GM12878 (cell line): ENCODE results near the gene TUBB. TPM values are rescaled to one million over a fixed set of nuclear protein-coding genes. Genes with fewer than 3 reads are reported as not detected.

Experiments
- BHLHE40 ChIP-seq, 2 experiments: fragments of 450-650 bp in 1 of 2; IDR thresholded peaks; 2 replicates each; pipeline ENCODE4 v1.6.1; 2011 to 2017; ENCODE audit warnings: low read depth in 2 of 2, borderline replicate concordance in 1 of 2, improper control_type of control experiment in 1 of 2, low read length in 1 of 2, mild to moderate bottlenecking in 1 of 2
- CTCF ChIP-seq, 3 experiments: IDR thresholded peaks in 2 of 3; conservative IDR thresholded peaks in 1 of 3; 2 replicates each; pipeline ENCODE4 v1.5.1; 2011; ENCODE audit warnings: low read depth in 3 of 3, low read length in 3 of 3, mild to moderate bottlenecking in 3 of 3, control low read depth in 2 of 3, moderate library complexity in 2 of 3, inconsistent platforms in 1 of 3, mixed read lengths in 1 of 3; ENCODE audit not compliant: control insufficient read depth in 2 of 3, insufficient read depth in 1 of 3; ENCODE audit errors: extremely low read depth in 1 of 3
- CUX1 ChIP-seq: IDR thresholded peaks from 2 replicates; pipeline ENCODE4 v1.6.1; 2012; ENCODE audit warnings: improper control_type of control experiment, low read depth, low read length; ENCODE audit not compliant: insufficient replicate concordance
- IRF3 ChIP-seq: fragments of 450-650 bp; IDR thresholded peaks from 2 replicates; pipeline ENCODE4 v1.6.1; 2014; ENCODE audit warnings: mild to moderate bottlenecking
- JUND ChIP-seq: IDR thresholded peaks from 2 replicates; pipeline ENCODE4 v1.6.1; 2012; ENCODE audit warnings: low read depth, mild to moderate bottlenecking, low read length, improper control_type of control experiment, moderate library complexity
- KAT2A ChIP-seq: conservative IDR thresholded peaks from 2 replicates; pipeline ENCODE4 v1.6.1; 2011; ENCODE audit warnings: low read depth, low read length; ENCODE audit not compliant: control insufficient read depth
- PAX5 ChIP-seq: IDR thresholded peaks from 2 replicates; pipeline ENCODE4 v1.6.1; 2011; ENCODE audit warnings: low read depth, low read length, borderline replicate concordance
- PKNOX1 ChIP-seq: fragments of 450-650 bp; IDR thresholded peaks from 2 replicates; pipeline ENCODE4 v1.6.1; 2016; ENCODE audit warnings: mild to moderate bottlenecking
- SMAD1 ChIP-seq: fragments of 450-650 bp; IDR thresholded peaks from 2 replicates; pipeline ENCODE4 v1.6.1; 2018; ENCODE audit warnings: mild to moderate bottlenecking, low read depth; ENCODE audit not compliant: partially characterized antibody
- ZNF592 ChIP-seq: fragments of 450-650 bp; IDR thresholded peaks from 2 replicates; pipeline ENCODE4 v1.6.1; 2017; ENCODE audit warnings: mild to moderate bottlenecking, moderate library complexity
- ZZZ3 ChIP-seq: IDR thresholded peaks from 2 replicates; pipeline ENCODE4 v1.6.1; 2011; ENCODE audit warnings: low read depth; ENCODE audit not compliant: control insufficient read depth, insufficient read length
- polyA plus RNA-seq, 11 experiments: library from polyadenylated mRNA; depleted of rRNA in 4 of 11; unstranded in 6 of 11; stranded (reverse) in 5 of 11; fragments of >200 nt; fragmentation: Nextera tagmentation in 4 of 11; fragmentation: Illumina TruSeq in 1 of 11; extraction: Ambion mirVana in 4 of 11; extraction: Trizol in 1 of 11; gene quantifications; 1 replicate in 1 of 11; 2 replicates in 10 of 11; pipeline versions ENCODE4 v1.2.1 to v1.2.3, GENCODE V29; 2011 to 2016; ENCODE audit warnings: inconsistent platforms in 2 of 11, missing spikeins in 2 of 11, low read depth in 1 of 11
- total RNA-seq, 4 experiments: library from RNA; depleted of rRNA in 3 of 4; stranded (reverse); fragments of >200 nt in 3 of 4; fragmentation: Illumina TruSeq in 1 of 4; extraction: Trizol in 1 of 4; gene quantifications; 2 replicates each; pipeline versions ENCODE4 v1.2.1 to v1.2.3, GENCODE V29; 2013 to 2021

The TUBB gene
- total and polyA plus RNA-seq, 10 of the 15 experiments (the other 5 are each of a cell fraction or from before 2014, with no cell fraction given): 1,039 to 3,052 (median 1,656) TPM

GRCh38 chr6:30757261-30757904 lies 37.2 kb downstream of the TUBB start (continued):
- TF ChIP-seq ZNF592 (no peak), CTCF (IDR thresholded peaks at IDR 0.05 in 2 of 3, conservative IDR thresholded peaks at IDR 0.05 in 1 of 3; ENCODE audit: control insufficient read depth in 2 of 3, extremely low read depth in 1 of 3, insufficient read depth in 1 of 3, low read depth in 3 of 3, low read length in 3 of 3) (no peak), BHLHE40 (IDR thresholded peaks at IDR 0.05; ENCODE audit: borderline replicate concordance in 1 of 2, low read depth in 2 of 2, low read length in 1 of 2) (no peak), IRF3 (no peak), PKNOX1 (no peak), SMAD1 (peak; percentile 37), KAT2A (no peak), ZZZ3 (no peak), PAX5 (no peak), CUX1 (no peak), JUND (no peak)
